Mesothelial cell of epicardium (in vitro differentiated cells): ENCODE results near the gene PMAIP1. TPM values are rescaled to one million over a fixed set of nuclear protein-coding genes. Genes with fewer than 3 reads are reported as not detected.

Source experiments
- DNase-seq, 2 experiments: peaks; one replicate each; pipeline ENCODE4 v3.0.0; 2021; ENCODE audit warnings: low spot score in 2 of 2; ENCODE audit not compliant: unreplicated experiment in 2 of 2
- H3K27ac Mint-ChIP-seq: 2 replicates; pipeline ENCODE4 v1.8.0; 2021; ENCODE audit warnings: mixed read lengths
- H3K27me3 Mint-ChIP-seq: 2 replicates; pipeline ENCODE4 v1.8.0; 2021; ENCODE audit warnings: low read depth, mixed read lengths
- H3K36me3 Mint-ChIP-seq: 2 replicates; pipeline ENCODE4 v1.8.0; 2021; ENCODE audit warnings: mixed read lengths
- H3K4me1 Mint-ChIP-seq: 2 replicates; pipeline ENCODE4 v1.8.0; 2021; ENCODE audit warnings: mixed read lengths
- H3K4me3 Mint-ChIP-seq: 2 replicates; pipeline ENCODE4 v1.8.0; 2021; ENCODE audit warnings: mild to moderate bottlenecking, moderate library complexity, mixed read lengths
- H3K9me3 Mint-ChIP-seq: 2 replicates; pipeline ENCODE4 v1.8.0; 2021; ENCODE audit warnings: mixed read lengths
- total RNA-seq: library from RNA; stranded (reverse); gene quantifications from 3 replicates; pipeline ENCODE4 v1.2.1, GENCODE V29; 2021
- TF ChIP-seq, protein P1 (sequence below): fragments of 200-600 bp; sonication (generic); IDR thresholded peaks from one replicate; pipeline ENCODE4 v1.5.0; 2021; ENCODE audit warnings: antibody characterized with exemption; ENCODE audit not compliant: unreplicated experiment

PMAIP1 gene
- total RNA-seq, 1 donor from 2014 or later: 10.9 TPM

GRCh38 chr18:59871711-59872362 lies 28.0 kb upstream of the PMAIP1 start:
- Mint-ChIP-seq H3K27ac (no peak overlapping the region), H3K27me3 (peaks cover 3% of the 10 kb centered on the region), H3K36me3 (no peaks in the 10 kb centered on the region), H3K4me3 (no peak overlapping the region), H3K4me1 (no peaks in the 10 kb centered on the region), H3K9me3 (no peaks in the 10 kb centered on the region)
- no peak for DNase-seq
- TF ChIP-seq, protein P1, sequence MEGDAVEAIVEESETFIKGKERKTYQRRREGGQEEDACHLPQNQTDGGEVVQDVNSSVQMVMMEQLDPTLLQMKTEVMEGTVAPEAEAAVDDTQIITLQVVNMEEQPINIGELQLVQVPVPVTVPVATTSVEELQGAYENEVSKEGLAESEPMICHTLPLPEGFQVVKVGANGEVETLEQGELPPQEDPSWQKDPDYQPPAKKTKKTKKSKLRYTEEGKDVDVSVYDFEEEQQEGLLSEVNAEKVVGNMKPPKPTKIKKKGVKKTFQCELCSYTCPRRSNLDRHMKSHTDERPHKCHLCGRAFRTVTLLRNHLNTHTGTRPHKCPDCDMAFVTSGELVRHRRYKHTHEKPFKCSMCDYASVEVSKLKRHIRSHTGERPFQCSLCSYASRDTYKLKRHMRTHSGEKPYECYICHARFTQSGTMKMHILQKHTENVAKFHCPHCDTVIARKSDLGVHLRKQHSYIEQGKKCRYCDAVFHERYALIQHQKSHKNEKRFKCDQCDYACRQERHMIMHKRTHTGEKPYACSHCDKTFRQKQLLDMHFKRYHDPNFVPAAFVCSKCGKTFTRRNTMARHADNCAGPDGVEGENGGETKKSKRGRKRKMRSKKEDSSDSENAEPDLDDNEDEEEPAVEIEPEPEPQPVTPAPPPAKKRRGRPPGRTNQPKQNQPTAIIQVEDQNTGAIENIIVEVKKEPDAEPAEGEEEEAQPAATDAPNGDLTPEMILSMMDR: no peak

DNA sequence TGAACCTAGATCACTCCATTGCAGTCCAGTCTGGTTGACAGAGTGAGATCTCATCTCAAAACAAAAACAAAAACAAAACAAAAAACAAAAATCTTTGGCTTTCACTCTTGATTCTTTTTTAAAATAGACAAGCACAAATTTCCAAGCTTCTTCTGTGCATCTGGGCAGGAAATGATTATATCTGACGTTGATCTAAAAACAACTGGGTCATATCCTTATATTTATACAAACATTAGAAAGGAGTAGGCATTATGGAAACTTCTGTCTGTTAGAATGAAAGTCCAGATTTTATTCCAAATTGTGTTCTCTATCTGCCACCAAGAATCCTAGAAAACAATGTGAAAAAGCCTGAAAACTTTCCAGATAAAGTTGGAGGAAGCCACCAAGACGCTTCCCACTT lies 26.2 kb upstream of the PMAIP1 start:
- H3K27ac Mint-ChIP-seq: no peak overlapping the region
- DNase-seq: no peak
- H3K4me3 Mint-ChIP-seq: no peak overlapping the region
- H3K36me3 Mint-ChIP-seq: no peaks in the 10 kb centered on the region
- no peaks in the 10 kb centered on the region for H3K27me3 Mint-ChIP-seq
- TF ChIP-seq, protein P1: no peak
- no peaks in the 10 kb centered on the region for H3K9me3 Mint-ChIP-seq
- H3K4me1 Mint-ChIP-seq: no peaks in the 10 kb centered on the region

DNA sequence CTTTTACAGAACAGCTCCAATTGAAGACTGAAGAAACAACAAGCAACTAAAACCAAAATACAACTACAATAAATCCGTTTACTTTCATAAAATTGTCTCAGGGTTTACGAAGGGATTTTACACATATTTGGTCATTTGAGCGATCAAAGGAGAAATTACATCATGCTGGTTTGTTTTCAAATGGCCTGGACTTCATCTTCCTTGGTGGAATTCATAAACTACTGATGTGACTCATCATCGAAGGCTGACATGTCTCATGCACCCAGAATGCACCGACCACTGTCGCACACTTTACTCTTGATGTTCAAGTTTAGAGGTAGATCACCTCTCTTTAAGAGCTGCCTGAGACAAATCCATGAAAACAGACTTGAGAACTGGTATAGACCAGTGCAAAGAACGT lies 25.6 kb upstream of the PMAIP1 start:
- Mint-ChIP-seq H3K4me1 (no peaks in the 10 kb centered on the region), H3K4me3 (no peak overlapping the region), H3K36me3 (no peaks in the 10 kb centered on the region), H3K27me3 (no peaks in the 10 kb centered on the region), H3K9me3 (no peaks in the 10 kb centered on the region), H3K27ac (no peak overlapping the region)
- TF ChIP-seq, protein P1: no peak
- DNase-seq: no peak

- Mint-ChIP-seq H3K9me3 (no peaks in the 10 kb centered on the region), H3K4me3 (no peak overlapping the region), H3K27me3 (no peaks in the 10 kb centered on the region), H3K36me3 (no peaks in the 10 kb centered on the region), H3K4me1 (no peaks in the 10 kb centered on the region), H3K27ac (no peak overlapping the region)
- no peak for DNase-seq
- TF ChIP-seq, protein P1: no peak
These were observed 23.5 kb upstream of the PMAIP1 start for GRCh38 chr18:59876310-59876626.

- Mint-ChIP-seq H3K27me3 (no peaks in the 10 kb centered on the region), H3K9me3 (no peaks in the 10 kb centered on the region), H3K4me1 (peaks cover 9% of the 10 kb centered on the region), H3K27ac (no peak overlapping the region), H3K4me3 (no peak overlapping the region), H3K36me3 (no peaks in the 10 kb centered on the region)
- TF ChIP-seq, protein P1: no peak
- DNase-seq: no peak
These were observed 22.4 kb upstream of the PMAIP1 start for GRCh38 chr18:59877361-59877760.

DNA sequence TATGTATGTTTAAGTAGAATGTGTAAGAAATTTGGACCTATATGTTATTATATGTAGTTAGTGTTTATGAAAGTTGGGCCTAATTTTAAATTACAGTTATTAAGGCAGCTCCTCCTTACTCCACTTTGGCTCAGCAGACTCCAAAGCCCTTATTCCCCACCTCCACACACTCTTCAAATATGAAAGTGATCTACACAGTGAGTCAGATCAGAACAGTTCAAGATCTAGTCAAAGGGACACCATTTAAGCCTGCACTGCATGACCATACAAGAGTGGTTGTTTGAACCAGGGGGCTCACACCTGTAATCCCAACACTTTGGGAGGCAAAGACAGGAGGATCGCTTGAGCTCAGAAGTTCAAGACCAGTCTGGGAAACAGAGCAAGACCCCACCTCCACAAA lies 21.2 kb upstream of the PMAIP1 start:
- H3K27ac Mint-ChIP-seq: no peak overlapping the region
- DNase-seq: no peak
- H3K36me3 Mint-ChIP-seq: no peaks in the 10 kb centered on the region
- H3K4me3 Mint-ChIP-seq: no peak overlapping the region
- H3K4me1 Mint-ChIP-seq: peaks cover 12% of the 10 kb centered on the region
- no peaks in the 10 kb centered on the region for H3K27me3 Mint-ChIP-seq
- H3K9me3 Mint-ChIP-seq: no peaks in the 10 kb centered on the region
- TF ChIP-seq, protein P1: no peak
